Fibroblast of lung (primary cell): ENCODE data around the gene PTPRQ. TPM values are rescaled to one million over a fixed set of nuclear protein-coding genes. Genes with fewer than 3 reads are reported as not detected.

Source experiments
- DNase-seq, 2 donors: peaks; one replicate each; pipeline versions ENCODE4 v3.0.0 to v3.0.0-alpha.2; 2010; ENCODE audit warnings: low read depth in 2 of 2
- H2AFZ ChIP-seq: 2 replicates; pipeline ENCODE4 v1.5.1; 2012; ENCODE audit warnings: low read length, control low read depth, inconsistent platforms
- H3K27ac ChIP-seq: 2 replicates; pipeline ENCODE4 v1.5.1; 2011; ENCODE audit warnings: low read length, control low read depth; ENCODE audit not compliant: insufficient read depth
- H3K27me3 ChIP-seq: 2 replicates; pipeline ENCODE4 v1.5.1; 2011; ENCODE audit warnings: mild to moderate bottlenecking, low read length; ENCODE audit not compliant: control insufficient read depth, insufficient read depth
- H3K36me3 ChIP-seq: 2 replicates; pipeline ENCODE4 v1.5.1; 2011; ENCODE audit warnings: low read length; ENCODE audit not compliant: control insufficient read depth, insufficient read depth
- H3K4me1 ChIP-seq: 2 replicates; pipeline ENCODE4 v1.5.1; 2011; ENCODE audit warnings: low read length; ENCODE audit not compliant: control insufficient read depth, insufficient read depth; ENCODE audit errors: extremely low read depth
- H3K4me2 ChIP-seq: 2 replicates; pipeline ENCODE4 v1.5.1; 2011; ENCODE audit warnings: low read length, control low read depth; ENCODE audit not compliant: insufficient read depth; ENCODE audit errors: extremely low read depth
- H3K4me3 ChIP-seq, 4 experiments: fragments of 200-600 bp in 1 of 4; sonication (generic) in 1 of 4; replicated peaks in 1 of 4; 2 replicates each; pipeline ENCODE4 v1.5.1; 2011 to 2016; ENCODE audit warnings: low read length in 4 of 4, low read depth in 3 of 4, mild to moderate bottlenecking in 3 of 4, control low read depth in 2 of 4, inconsistent platforms in 1 of 4, mixed read lengths in 1 of 4; ENCODE audit not compliant: insufficient read depth in 1 of 4; ENCODE audit errors: control extremely low read depth in 1 of 4
- H3K79me2 ChIP-seq: 2 replicates; pipeline ENCODE4 v1.5.1; 2012; ENCODE audit warnings: mild to moderate bottlenecking, low read length, inconsistent platforms; ENCODE audit not compliant: control insufficient read depth, insufficient read depth
- H3K9ac ChIP-seq: 2 replicates; pipeline ENCODE4 v1.5.1; 2011; ENCODE audit warnings: mild to moderate bottlenecking, low read length, control low read depth; ENCODE audit not compliant: insufficient read depth
- H3K9me3 ChIP-seq: 2 replicates; pipeline ENCODE4 v1.5.1; 2012; ENCODE audit warnings: low read depth, low read length; ENCODE audit not compliant: control insufficient read depth, insufficient read depth
- H4K20me1 ChIP-seq: 2 replicates; pipeline ENCODE4 v1.5.1; 2011; ENCODE audit warnings: low read length; ENCODE audit not compliant: control insufficient read depth, insufficient read depth; ENCODE audit errors: extremely low read depth
- EZH2 ChIP-seq: IDR thresholded peaks from 2 replicates; pipeline ENCODE4 v1.5.1; 2012; ENCODE audit warnings: low read length, control low read depth, mild to moderate bottlenecking; ENCODE audit errors: missing control alignments
- polyA plus RNA-seq, 2 donors: library from polyadenylated mRNA; depleted of rRNA in 1 of 2; stranded (reverse) in 1 of 2; unstranded in 1 of 2; fragments of >200 nt; gene quantifications; 2 replicates each; pipeline ENCODE4 v1.2.1, GENCODE V29; 2011 to 2012; ENCODE audit warnings: missing spikeins in 1 of 2
- total RNA-seq: library from RNA; depleted of rRNA; stranded (reverse); fragments of >200 nt; gene quantifications from 2 replicates; pipeline ENCODE4 v1.2.1, GENCODE V29; 2014
- TF ChIP-seq, protein P1 (sequence below), 2 donors: IDR thresholded peaks in 1 of 2; conservative IDR thresholded peaks in 1 of 2; 1 replicate in 1 of 2; 2 replicates in 1 of 2; pipeline ENCODE4 v1.5.1; 2011 to 2012; ENCODE audit warnings: low read length in 2 of 2, control low read depth in 1 of 2, inconsistent platforms in 1 of 2, low read depth in 1 of 2, mild to moderate bottlenecking in 1 of 2

Gene PTPRQ
- total and polyA plus RNA-seq, 2 donors (not counting 1 experiment from before 2014, with no cell fraction given): 1.3 to 7.7 TPM

GRCh38 chr12:80607361-80608135, 163.5 kb downstream of the PTPRQ start:
- TF ChIP-seq, protein P1, sequence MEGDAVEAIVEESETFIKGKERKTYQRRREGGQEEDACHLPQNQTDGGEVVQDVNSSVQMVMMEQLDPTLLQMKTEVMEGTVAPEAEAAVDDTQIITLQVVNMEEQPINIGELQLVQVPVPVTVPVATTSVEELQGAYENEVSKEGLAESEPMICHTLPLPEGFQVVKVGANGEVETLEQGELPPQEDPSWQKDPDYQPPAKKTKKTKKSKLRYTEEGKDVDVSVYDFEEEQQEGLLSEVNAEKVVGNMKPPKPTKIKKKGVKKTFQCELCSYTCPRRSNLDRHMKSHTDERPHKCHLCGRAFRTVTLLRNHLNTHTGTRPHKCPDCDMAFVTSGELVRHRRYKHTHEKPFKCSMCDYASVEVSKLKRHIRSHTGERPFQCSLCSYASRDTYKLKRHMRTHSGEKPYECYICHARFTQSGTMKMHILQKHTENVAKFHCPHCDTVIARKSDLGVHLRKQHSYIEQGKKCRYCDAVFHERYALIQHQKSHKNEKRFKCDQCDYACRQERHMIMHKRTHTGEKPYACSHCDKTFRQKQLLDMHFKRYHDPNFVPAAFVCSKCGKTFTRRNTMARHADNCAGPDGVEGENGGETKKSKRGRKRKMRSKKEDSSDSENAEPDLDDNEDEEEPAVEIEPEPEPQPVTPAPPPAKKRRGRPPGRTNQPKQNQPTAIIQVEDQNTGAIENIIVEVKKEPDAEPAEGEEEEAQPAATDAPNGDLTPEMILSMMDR (conservative IDR thresholded peaks at IDR 0.05 in 1 of 2, IDR thresholded peaks at IDR 0.05 in 1 of 2; ENCODE audit: low read depth in 1 of 2, low read length in 2 of 2): peak in 1 of 2 donors; percentile 8
- no peak for TF ChIP-seq EZH2
- Histone ChIP-seq H4K20me1 (no peaks in the 10 kb centered on the region), H3K4me2 (no peak overlapping the region), H3K36me3 (no peaks in the 10 kb centered on the region), H3K9ac (no peak overlapping the region), H3K4me1 (no peaks in the 10 kb centered on the region), H3K4me3 (no peak overlapping the region), H3K27me3 (no peaks in the 10 kb centered on the region), H3K27ac (no peak overlapping the region), H2AFZ (no peak overlapping the region), H3K79me2 (no peaks in the 10 kb centered on the region), H3K9me3 (no peaks in the 10 kb centered on the region)
- DNase-seq: no peak

- no peak for TF ChIP-seq EZH2
- TF ChIP-seq, protein P1 (conservative IDR thresholded peaks at IDR 0.05 in 1 of 2, IDR thresholded peaks at IDR 0.05 in 1 of 2; ENCODE audit: low read depth in 1 of 2, low read length in 2 of 2): no peak
- H3K9ac ChIP-seq: no peak overlapping the region
- H3K4me2 ChIP-seq: no peak overlapping the region
- DNase-seq: no peak
- no peaks in the 10 kb centered on the region for H4K20me1 ChIP-seq
- no peak overlapping the region for H2AFZ ChIP-seq
- no peaks in the 10 kb centered on the region for H3K79me2 ChIP-seq
- H3K27ac ChIP-seq: no peak overlapping the region
- H3K4me1 ChIP-seq: no peaks in the 10 kb centered on the region
- no peak overlapping the region for H3K4me3 ChIP-seq
- H3K36me3 ChIP-seq: no peaks in the 10 kb centered on the region
- H3K27me3 ChIP-seq: no peaks in the 10 kb centered on the region
- no peaks in the 10 kb centered on the region for H3K9me3 ChIP-seq
These were observed 173.7 kb downstream of the PTPRQ start for GRCh38 chr12:80617733-80618132.

- no peak overlapping the region for H2AFZ ChIP-seq
- H3K4me3 ChIP-seq: no peak overlapping the region
- no peak overlapping the region for H3K4me2 ChIP-seq
- H3K9ac ChIP-seq: no peak overlapping the region
- H3K36me3 ChIP-seq: no peaks in the 10 kb centered on the region
- no peaks in the 10 kb centered on the region for H3K79me2 ChIP-seq
- H3K27me3 ChIP-seq: no peaks in the 10 kb centered on the region
- H3K9me3 ChIP-seq: no peaks in the 10 kb centered on the region
- H3K4me1 ChIP-seq: no peaks in the 10 kb centered on the region
- DNase-seq: no peak
- no peaks in the 10 kb centered on the region for H4K20me1 ChIP-seq
- TF ChIP-seq, protein P1 (conservative IDR thresholded peaks at IDR 0.05 in 1 of 2, IDR thresholded peaks at IDR 0.05 in 1 of 2; ENCODE audit: low read depth in 1 of 2, low read length in 2 of 2): no peak
- no peak for TF ChIP-seq EZH2
- H3K27ac ChIP-seq: no peak overlapping the region
These were observed 176.2 kb downstream of the PTPRQ start for GRCh38 chr12:80620281-80620680.
